Liver (tissue), 9 donors: ENCODE measurements around the gene MUC6. TPM values are rescaled to one million over a fixed set of nuclear protein-coding genes. Genes with fewer than 3 reads are reported as not detected.

Experiments
- DNase-seq: peaks from one replicate; pipeline ENCODE4 v3.0.0-alpha.2; 2017; ENCODE audit warnings: low spot score
- H3K27ac ChIP-seq, 2 donors: one replicate each; pipeline ENCODE4 v1.7.0; 2013; ENCODE audit warnings: inconsistent platforms in 2 of 2, low read length in 2 of 2, control low read depth in 1 of 2, low read depth in 1 of 2, mild to moderate bottlenecking in 1 of 2
- H3K27me3 ChIP-seq, 4 donors: one replicate each; pipeline versions ENCODE4 v1.6.1 to v1.7.0; 2013; ENCODE audit warnings: low read length in 3 of 4, inconsistent platforms in 1 of 4, mild to moderate bottlenecking in 1 of 4, moderate library complexity in 1 of 4; ENCODE audit not compliant: control insufficient read depth in 4 of 4, insufficient read depth in 4 of 4
- H3K36me3 ChIP-seq, 4 donors: one replicate each; pipeline versions ENCODE4 v1.6.1 to v1.7.0; 2013; ENCODE audit warnings: low read length in 3 of 4, mild to moderate bottlenecking in 3 of 4, low read depth in 1 of 4, moderate library complexity in 1 of 4; ENCODE audit not compliant: control insufficient read depth in 4 of 4, insufficient read depth in 3 of 4
- H3K4me1 ChIP-seq, 4 donors: one replicate each; pipeline versions ENCODE4 v1.6.1 to v1.7.0; 2013; ENCODE audit warnings: low read length in 3 of 4, mild to moderate bottlenecking in 3 of 4, moderate library complexity in 1 of 4; ENCODE audit not compliant: control insufficient read depth in 4 of 4, insufficient read depth in 4 of 4
- H3K4me3 ChIP-seq, 3 donors: one replicate each; pipeline versions ENCODE4 v1.6.1 to v1.7.0; 2013; ENCODE audit warnings: low read length in 3 of 3, control low read depth in 1 of 3, low read depth in 1 of 3, mild to moderate bottlenecking in 1 of 3
- H3K9ac ChIP-seq, 2 donors: one replicate each; pipeline ENCODE4 v1.7.0; 2013; ENCODE audit warnings: low read length in 2 of 2, mild to moderate bottlenecking in 2 of 2, moderate library complexity in 2 of 2, control low read depth in 1 of 2, low read depth in 1 of 2
- H3K9me3 ChIP-seq, 4 donors: one replicate each; pipeline versions ENCODE4 v1.6.1 to v1.7.0; 2013; ENCODE audit warnings: low read length in 3 of 4; ENCODE audit not compliant: control insufficient read depth in 4 of 4
- ATF3 ChIP-seq: IDR thresholded peaks from 2 replicates; pipeline ENCODE4 v1.6.1; 2016; ENCODE audit warnings: antibody characterized with exemption
- CTCF ChIP-seq: fragments of 150-350 bp; IDR thresholded peaks from 2 replicates; pipeline ENCODE4 v1.5.1; 2017; ENCODE audit warnings: improper control_type of control experiment, low read depth, low read length; ENCODE audit not compliant: missing input control
- FOXA1 ChIP-seq: IDR thresholded peaks from 2 replicates; pipeline ENCODE4 v1.6.1; 2016; ENCODE audit warnings: antibody characterized with exemption
- FOXA2 ChIP-seq: IDR thresholded peaks from 2 replicates; pipeline ENCODE4 v1.6.1; 2016; ENCODE audit warnings: antibody characterized with exemption
- GABPA ChIP-seq, 2 donors: IDR thresholded peaks in 1 of 2; conservative IDR thresholded peaks in 1 of 2; 2 replicates each; pipeline ENCODE4 v1.6.1; 2016; ENCODE audit warnings: antibody characterized with exemption in 2 of 2, mild to moderate bottlenecking in 1 of 2, moderate library complexity in 1 of 2
- HNF4A ChIP-seq, 2 donors: conservative IDR thresholded peaks; 2 replicates each; pipeline ENCODE4 v1.6.1; 2016; ENCODE audit warnings: antibody characterized with exemption in 2 of 2, mild to moderate bottlenecking in 2 of 2
- HNF4G ChIP-seq: IDR thresholded peaks from 2 replicates; pipeline ENCODE4 v1.6.1; 2016; ENCODE audit warnings: antibody characterized with exemption
- JUND ChIP-seq, 2 donors: IDR thresholded peaks; 2 replicates each; pipeline ENCODE4 v1.6.1; 2016; ENCODE audit warnings: antibody characterized with exemption in 2 of 2
- MAX ChIP-seq: IDR thresholded peaks from 2 replicates; pipeline ENCODE4 v1.6.1; 2016; ENCODE audit warnings: antibody characterized with exemption
- RAD21 ChIP-seq, 2 donors: IDR thresholded peaks; 2 replicates each; pipeline ENCODE4 v1.6.1; 2016; ENCODE audit warnings: antibody characterized with exemption in 2 of 2, mild to moderate bottlenecking in 2 of 2
- RXRA ChIP-seq, 2 donors: IDR thresholded peaks; 2 replicates each; pipeline ENCODE4 v1.6.1; 2017 to 2018; ENCODE audit warnings: antibody characterized with exemption in 2 of 2, mild to moderate bottlenecking in 1 of 2
- SP1 ChIP-seq: IDR thresholded peaks from 2 replicates; pipeline ENCODE4 v1.6.1; 2018; ENCODE audit warnings: antibody characterized with exemption, mild to moderate bottlenecking
- TAF1 ChIP-seq: conservative IDR thresholded peaks from 2 replicates; pipeline ENCODE4 v1.6.1; 2016; ENCODE audit warnings: antibody characterized with exemption, mild to moderate bottlenecking
- YY1 ChIP-seq: IDR thresholded peaks from 2 replicates; pipeline ENCODE4 v1.6.1; 2016; ENCODE audit warnings: antibody characterized with exemption, mild to moderate bottlenecking
- WGBS: extraction: QIAGEN DNeasy Blood & Tissue Kit; methylation state at CpG from one replicate; pipeline ENCODE4 v1.1.7; 2013; 5-methylcytosine and 5-hydroxymethylcytosine counted together
- polyA plus RNA-seq, 2 donors: library from polyadenylated mRNA; stranded (reverse) in 1 of 2; unstranded in 1 of 2; fragments of 200-250 nt in 1 of 2; fragments of >200 nt in 1 of 2; fragmentation: Nextera tagmentation in 1 of 2; extraction: Ambion mirVana in 1 of 2; gene quantifications; one replicate each; pipeline versions ENCODE4 v1.2.1 to v1.2.3, GENCODE V29; 2013 to 2015
- total RNA-seq, 2 donors: library from RNA; depleted of rRNA; stranded (reverse); fragments of >200 nt; gene quantifications; one replicate each; pipeline ENCODE4 v1.2.3, GENCODE V29; 2014
- TF ChIP-seq, protein P1 (sequence below): IDR thresholded peaks from 2 replicates; pipeline ENCODE4 v1.6.1; 2016; ENCODE audit warnings: antibody characterized with exemption
- TF ChIP-seq, protein P2 (sequence below): IDR thresholded peaks from 2 replicates; pipeline ENCODE4 v1.6.1; 2016; ENCODE audit warnings: antibody characterized with exemption, mild to moderate bottlenecking
- donor health status: healthy.
- donor health status: healthy.
- donor health status: healthy.
- donor health status: healthy.
- donor health status: healthy.

Gene MUC6
- total and polyA plus RNA-seq, 4 donors = 0.05 to 0.54 (median 0.18) TPM

DNA sequence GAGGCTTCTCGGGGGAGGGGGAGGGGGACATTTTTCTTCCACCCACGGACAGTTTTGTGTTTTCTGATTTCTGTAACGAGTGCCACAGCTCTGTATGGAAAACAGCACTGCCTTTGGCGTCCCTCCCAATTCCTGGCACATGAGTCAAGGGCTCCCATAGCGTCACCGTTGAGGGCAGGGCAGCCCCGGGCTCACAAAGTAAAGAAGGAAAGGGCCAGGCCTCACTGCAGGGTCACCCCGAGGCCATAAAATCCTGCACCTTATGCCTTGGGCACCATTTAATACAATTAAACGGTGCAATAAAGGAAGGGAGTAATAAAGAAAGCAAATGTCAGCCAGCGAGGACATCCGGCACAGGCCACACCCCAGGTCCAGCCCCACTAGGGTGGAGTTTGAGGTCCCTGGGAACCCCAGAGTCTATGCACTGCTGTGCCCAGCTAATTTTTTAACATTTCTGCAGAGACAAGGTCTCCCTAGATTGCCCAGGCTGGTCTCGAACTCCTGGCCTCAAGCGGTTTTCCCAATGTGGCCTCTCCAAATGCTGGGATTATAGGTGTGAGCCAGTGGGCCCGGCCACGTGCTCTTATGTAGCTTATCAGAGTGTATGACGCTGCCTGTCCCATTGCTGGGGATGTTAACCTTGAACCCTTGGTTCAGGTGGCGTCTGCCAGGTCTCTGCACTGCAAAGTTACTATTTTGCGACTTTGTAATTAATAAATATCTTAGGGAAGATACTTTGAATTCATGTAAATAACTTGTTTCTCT, 24.5 kb upstream of the MUC6 start:
- no peak for TF ChIP-seq JUND (IDR thresholded peaks at IDR 0.05)
- TF ChIP-seq, protein P1, sequence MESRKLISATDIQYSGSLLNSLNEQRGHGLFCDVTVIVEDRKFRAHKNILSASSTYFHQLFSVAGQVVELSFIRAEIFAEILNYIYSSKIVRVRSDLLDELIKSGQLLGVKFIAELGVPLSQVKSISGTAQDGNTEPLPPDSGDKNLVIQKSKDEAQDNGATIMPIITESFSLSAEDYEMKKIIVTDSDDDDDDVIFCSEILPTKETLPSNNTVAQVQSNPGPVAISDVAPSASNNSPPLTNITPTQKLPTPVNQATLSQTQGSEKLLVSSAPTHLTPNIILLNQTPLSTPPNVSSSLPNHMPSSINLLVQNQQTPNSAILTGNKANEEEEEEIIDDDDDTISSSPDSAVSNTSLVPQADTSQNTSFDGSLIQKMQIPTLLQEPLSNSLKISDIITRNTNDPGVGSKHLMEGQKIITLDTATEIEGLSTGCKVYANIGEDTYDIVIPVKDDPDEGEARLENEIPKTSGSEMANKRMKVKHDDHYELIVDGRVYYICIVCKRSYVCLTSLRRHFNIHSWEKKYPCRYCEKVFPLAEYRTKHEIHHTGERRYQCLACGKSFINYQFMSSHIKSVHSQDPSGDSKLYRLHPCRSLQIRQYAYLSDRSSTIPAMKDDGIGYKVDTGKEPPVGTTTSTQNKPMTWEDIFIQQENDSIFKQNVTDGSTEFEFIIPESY = no peak
- no peak for TF ChIP-seq SP1
- TF ChIP-seq YY1 = no peak
- no peak for TF ChIP-seq GABPA (IDR thresholded peaks at IDR 0.05 in 1 of 2, conservative IDR thresholded peaks at IDR 0.05 in 1 of 2)
- TF ChIP-seq, protein P2, sequence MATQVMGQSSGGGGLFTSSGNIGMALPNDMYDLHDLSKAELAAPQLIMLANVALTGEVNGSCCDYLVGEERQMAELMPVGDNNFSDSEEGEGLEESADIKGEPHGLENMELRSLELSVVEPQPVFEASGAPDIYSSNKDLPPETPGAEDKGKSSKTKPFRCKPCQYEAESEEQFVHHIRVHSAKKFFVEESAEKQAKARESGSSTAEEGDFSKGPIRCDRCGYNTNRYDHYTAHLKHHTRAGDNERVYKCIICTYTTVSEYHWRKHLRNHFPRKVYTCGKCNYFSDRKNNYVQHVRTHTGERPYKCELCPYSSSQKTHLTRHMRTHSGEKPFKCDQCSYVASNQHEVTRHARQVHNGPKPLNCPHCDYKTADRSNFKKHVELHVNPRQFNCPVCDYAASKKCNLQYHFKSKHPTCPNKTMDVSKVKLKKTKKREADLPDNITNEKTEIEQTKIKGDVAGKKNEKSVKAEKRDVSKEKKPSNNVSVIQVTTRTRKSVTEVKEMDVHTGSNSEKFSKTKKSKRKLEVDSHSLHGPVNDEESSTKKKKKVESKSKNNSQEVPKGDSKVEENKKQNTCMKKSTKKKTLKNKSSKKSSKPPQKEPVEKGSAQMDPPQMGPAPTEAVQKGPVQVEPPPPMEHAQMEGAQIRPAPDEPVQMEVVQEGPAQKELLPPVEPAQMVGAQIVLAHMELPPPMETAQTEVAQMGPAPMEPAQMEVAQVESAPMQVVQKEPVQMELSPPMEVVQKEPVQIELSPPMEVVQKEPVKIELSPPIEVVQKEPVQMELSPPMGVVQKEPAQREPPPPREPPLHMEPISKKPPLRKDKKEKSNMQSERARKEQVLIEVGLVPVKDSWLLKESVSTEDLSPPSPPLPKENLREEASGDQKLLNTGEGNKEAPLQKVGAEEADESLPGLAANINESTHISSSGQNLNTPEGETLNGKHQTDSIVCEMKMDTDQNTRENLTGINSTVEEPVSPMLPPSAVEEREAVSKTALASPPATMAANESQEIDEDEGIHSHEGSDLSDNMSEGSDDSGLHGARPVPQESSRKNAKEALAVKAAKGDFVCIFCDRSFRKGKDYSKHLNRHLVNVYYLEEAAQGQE = no peak
- TF ChIP-seq RAD21 (IDR thresholded peaks at IDR 0.05) = no peak
- no peak for TF ChIP-seq HNF4A (conservative IDR thresholded peaks at IDR 0.05)
- no peak for TF ChIP-seq MAX
- TF ChIP-seq FOXA2 = no peak
- TF ChIP-seq ATF3 = no peak
- TF ChIP-seq RXRA (IDR thresholded peaks at IDR 0.05) = no peak
- no peak for TF ChIP-seq TAF1
- H3K36me3 ChIP-seq = no peaks in the 10 kb centered on the region
- no peak overlapping the region for H3K27ac ChIP-seq
- H3K9me3 ChIP-seq = peaks cover 2 to 3% (median 2%) of the 10 kb centered on the region in 4 donors
- 76% methylated on average over 18 of the region's 18 CpGs for WGBS
- no peaks in the 10 kb centered on the region for H3K27me3 ChIP-seq
- H3K9ac ChIP-seq = no peak overlapping the region
- H3K4me3 ChIP-seq = no peak overlapping the region
- no peak for DNase-seq
- no peaks in the 10 kb centered on the region for H3K4me1 ChIP-seq

DNA sequence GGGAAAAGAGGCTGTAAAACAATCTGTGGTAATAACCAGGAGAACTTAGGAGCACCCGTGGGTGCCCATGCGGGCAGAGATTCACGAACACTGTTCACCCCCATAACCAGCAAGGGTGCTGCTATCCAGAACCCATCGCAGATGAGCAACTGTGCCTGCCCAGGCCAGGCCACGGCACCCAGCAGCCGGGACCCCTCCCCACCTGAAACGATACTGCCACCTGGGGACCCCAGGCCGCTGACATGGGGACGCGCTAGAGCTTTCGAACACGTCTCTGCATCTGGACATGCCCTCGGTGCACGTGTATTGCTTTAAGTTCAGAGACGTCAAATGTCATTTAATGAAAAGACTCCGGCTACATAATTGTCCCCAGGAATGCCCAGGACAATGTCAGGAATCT, 23.9 kb upstream of the MUC6 start:
- H3K4me3 ChIP-seq = no peak overlapping the region
- H3K36me3 ChIP-seq = no peaks in the 10 kb centered on the region
- 85% methylated on average over 16 of the region's 16 CpGs for WGBS
- no peak overlapping the region for H3K9ac ChIP-seq
- H3K27ac ChIP-seq = no peak overlapping the region
- H3K4me1 ChIP-seq = no peaks in the 10 kb centered on the region
- H3K9me3 ChIP-seq = peaks cover 2 to 3% (median 2%) of the 10 kb centered on the region in 4 donors
- DNase-seq = no peak
- no peaks in the 10 kb centered on the region for H3K27me3 ChIP-seq
- TF ChIP-seq, protein P2 = no peak
- TF ChIP-seq MAX = no peak
- no peak for TF ChIP-seq SP1
- TF ChIP-seq CTCF = no peak
- TF ChIP-seq FOXA1 = no peak
- no peak for TF ChIP-seq JUND (IDR thresholded peaks at IDR 0.05)
- TF ChIP-seq YY1 = no peak
- no peak for TF ChIP-seq RXRA (IDR thresholded peaks at IDR 0.05)
- TF ChIP-seq ATF3 = no peak
- TF ChIP-seq HNF4G = no peak
- TF ChIP-seq FOXA2 = no peak
- no peak for TF ChIP-seq TAF1
- no peak for TF ChIP-seq GABPA (IDR thresholded peaks at IDR 0.05 in 1 of 2, conservative IDR thresholded peaks at IDR 0.05 in 1 of 2)
- no peak for TF ChIP-seq RAD21 (IDR thresholded peaks at IDR 0.05)
